Suprapubic skin (tissue), 3 donors: Measurements from ENCODE around the gene HOXB5.

Experiments used
- POLR2AphosphoS5 ChIP-seq, 3 donors: sonication (generic); formaldehyde crosslinking; IDR thresholded peaks; one replicate each; pipeline ENCODE4 v1.6.1; 2017; ENCODE audit warnings: antibody characterized with exemption in 3 of 3
- TF ChIP-seq, protein P1 (sequence below), 2 donors: fragments of 200-600 bp in 1 of 2; fragments of 450-650 bp in 1 of 2; sonication (generic) in 1 of 2; IDR thresholded peaks; one replicate each; pipeline ENCODE4 v1.5.1; 2016 to 2019; ENCODE audit warnings: antibody characterized with exemption in 2 of 2, mild to moderate bottlenecking in 1 of 2, moderate library complexity in 1 of 2

DNA sequence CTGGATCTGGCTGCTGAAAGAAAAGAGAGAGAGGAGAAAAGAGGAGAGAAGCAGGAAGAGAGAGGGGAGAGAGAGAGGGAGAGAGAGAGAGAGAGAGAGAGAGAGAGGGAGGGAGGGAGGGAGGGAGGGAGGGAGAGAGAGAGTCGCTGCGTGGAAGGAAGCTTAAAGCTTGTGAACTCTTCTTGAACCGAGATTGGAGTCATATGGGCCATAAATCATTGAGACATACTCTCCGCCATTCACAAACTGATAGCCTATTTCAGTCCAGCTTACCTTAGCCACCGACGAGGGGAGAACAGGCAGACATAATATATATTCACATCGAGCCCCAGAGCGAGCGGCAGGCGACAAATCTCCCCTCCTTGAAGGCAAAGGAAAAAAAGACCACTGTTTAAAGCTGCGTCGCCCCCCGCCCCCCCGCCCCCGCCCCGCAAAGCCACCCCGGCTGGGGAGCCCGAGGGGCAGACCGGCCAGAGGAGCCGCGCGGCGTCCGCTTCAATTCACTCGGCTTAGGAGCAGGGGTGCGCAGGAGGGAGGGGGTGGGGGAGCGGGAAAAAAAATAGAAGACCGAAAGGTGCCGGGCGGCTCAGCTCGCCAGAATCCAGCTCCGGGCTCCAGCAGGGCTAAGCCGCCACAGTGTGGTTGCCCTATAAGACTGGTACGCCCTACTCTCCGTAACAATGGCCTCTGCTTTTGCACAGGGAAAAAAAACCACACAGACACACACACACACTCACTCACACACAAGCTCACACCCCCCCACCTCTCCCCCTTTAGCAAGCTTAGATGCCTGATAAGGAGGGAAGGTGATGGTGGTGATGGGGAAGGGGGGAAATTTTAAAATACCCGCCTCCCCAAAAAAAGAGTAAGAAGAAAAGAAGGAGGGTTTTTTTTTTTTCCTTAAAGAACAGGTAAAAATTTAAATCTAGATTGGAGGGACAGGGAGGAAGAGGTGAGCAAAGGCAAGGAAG, 38.0 kb downstream of the HOXB5 start:
- TF ChIP-seq, protein P1, sequence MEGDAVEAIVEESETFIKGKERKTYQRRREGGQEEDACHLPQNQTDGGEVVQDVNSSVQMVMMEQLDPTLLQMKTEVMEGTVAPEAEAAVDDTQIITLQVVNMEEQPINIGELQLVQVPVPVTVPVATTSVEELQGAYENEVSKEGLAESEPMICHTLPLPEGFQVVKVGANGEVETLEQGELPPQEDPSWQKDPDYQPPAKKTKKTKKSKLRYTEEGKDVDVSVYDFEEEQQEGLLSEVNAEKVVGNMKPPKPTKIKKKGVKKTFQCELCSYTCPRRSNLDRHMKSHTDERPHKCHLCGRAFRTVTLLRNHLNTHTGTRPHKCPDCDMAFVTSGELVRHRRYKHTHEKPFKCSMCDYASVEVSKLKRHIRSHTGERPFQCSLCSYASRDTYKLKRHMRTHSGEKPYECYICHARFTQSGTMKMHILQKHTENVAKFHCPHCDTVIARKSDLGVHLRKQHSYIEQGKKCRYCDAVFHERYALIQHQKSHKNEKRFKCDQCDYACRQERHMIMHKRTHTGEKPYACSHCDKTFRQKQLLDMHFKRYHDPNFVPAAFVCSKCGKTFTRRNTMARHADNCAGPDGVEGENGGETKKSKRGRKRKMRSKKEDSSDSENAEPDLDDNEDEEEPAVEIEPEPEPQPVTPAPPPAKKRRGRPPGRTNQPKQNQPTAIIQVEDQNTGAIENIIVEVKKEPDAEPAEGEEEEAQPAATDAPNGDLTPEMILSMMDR (IDR thresholded peaks at IDR 0.05) = no peak
- no peak for TF ChIP-seq POLR2AphosphoS5 (IDR thresholded peaks at IDR 0.05)
